Kidney (tissue), 14 donors: ENCODE data around the gene TMEM212. TPM values are rescaled to one million over a fixed set of nuclear protein-coding genes. Genes with fewer than 3 reads are reported as not detected.
A peak's percentile ranks its signal among the peaks of the same experiment; 100 is the strongest.

Experiments
- DNase-seq, 5 donors: peaks; one replicate each; pipeline ENCODE4 v3.0.0-alpha.2; 2013 to 2020
- FAIRE-seq: peaks from 2 replicates; lab custom pipeline; 2012; peaks lifted over from hg19 to GRCh38; lab: Jason Lieb, UNC
- H3K27ac ChIP-seq, 2 donors: one replicate each; pipeline ENCODE4 v1.7.0; 2013; ENCODE audit warnings: low read depth in 2 of 2, low read length in 2 of 2, inconsistent platforms in 1 of 2
- H3K27me3 ChIP-seq: one replicate; pipeline ENCODE4 v1.7.1; 2013; ENCODE audit warnings: low read length, inconsistent platforms; ENCODE audit not compliant: control insufficient read depth, insufficient read depth
- H3K36me3 ChIP-seq, 3 donors: one replicate each; pipeline versions ENCODE4 v1.7.0 to v1.7.1; 2013; ENCODE audit warnings: low read length in 3 of 3, control low read depth in 1 of 3, inconsistent platforms in 1 of 3; ENCODE audit not compliant: insufficient read depth in 3 of 3, control insufficient read depth in 2 of 3
- H3K4me1 ChIP-seq, 3 donors: one replicate each; pipeline versions ENCODE4 v1.7.0 to v1.7.1; 2013; ENCODE audit warnings: low read length in 3 of 3, inconsistent platforms in 1 of 3, low read depth in 1 of 3; ENCODE audit not compliant: control insufficient read depth in 2 of 3, insufficient read depth in 2 of 3
- H3K4me3 ChIP-seq, 3 donors: one replicate each; pipeline versions ENCODE4 v1.7.0 to v1.8.1; 2013; ENCODE audit warnings: low read length in 3 of 3, control low read depth in 1 of 3, inconsistent platforms in 1 of 3
- H3K9ac ChIP-seq, 3 donors: one replicate each; pipeline versions ENCODE4 v1.7.0 to v1.7.1; 2013; ENCODE audit warnings: low read length in 3 of 3, control low read depth in 1 of 3, inconsistent platforms in 1 of 3
- H3K9me3 ChIP-seq, 3 donors: one replicate each; pipeline versions ENCODE4 v1.7.0 to v1.7.1; 2013; ENCODE audit warnings: low read length in 3 of 3, control low read depth in 1 of 3, inconsistent platforms in 1 of 3; ENCODE audit not compliant: control insufficient read depth in 2 of 3, insufficient read depth in 1 of 3
- CTCF ChIP-seq: IDR thresholded peaks from 3 replicates; pipeline ENCODE4 v1.5.1; 2012; ENCODE audit warnings: mild to moderate bottlenecking, moderate library complexity, borderline replicate concordance; ENCODE audit not compliant: insufficient read depth; ENCODE audit errors: extremely low read depth
- intact Hi-C: fragments of 100-400 bp; cut with DNase I; formaldehyde crosslinking; loops from one replicate; pipeline ENCODE4 v1.11.1; 2022
- polyA plus RNA-seq: library from polyadenylated mRNA; stranded (reverse); fragments of 350-450 nt; fragmentation: Illumina TruSeq; extraction: RNeasy Lipid Tissue Mini Kit (QIAGEN cat#74804); gene quantifications from one replicate; pipeline ENCODE4 v1.2.3, GENCODE V29; 2014; ENCODE audit warnings: low read depth, low replicate concordance; ENCODE audit not compliant: insufficient read depth
- total RNA-seq: library from RNA; stranded (reverse); fragmentation: NEBNext Ultra II Directional; extraction: Animal tissue kit (Norgen Biotek cat#: 25700); gene quantifications from one replicate; pipeline ENCODE4 v1.2.1, GENCODE V29; 2021
- donor health status: control.
- donor health status: control.
- donor health status: control.
- donor health status: control.
- donor health status: control.
- donor health status: DM: yes; HTN: yes; CAD: no.
- donor health status: Normal renal cell carcinoma (clear cell type).

The TMEM212 gene
- total and polyA plus RNA-seq, 2 donors from 2014 or later, result not detected

GRCh38 chr3:171809611-171809860, 33.6 kb upstream of the TMEM212 start:
- Histone ChIP-seq H3K36me3 (no peaks in the 10 kb centered on the region), H3K27ac (peak overlapping the region; percentile 79 to 91), H3K4me1 (peaks cover 0 to under 1% (median 0%) of the 10 kb centered on the region in 3 donors), H3K4me3 (peak overlapping the region; percentile 47 to 79 (median 59)), H3K27me3 (no peaks in the 10 kb centered on the region), H3K9ac (peak overlapping the region; percentile 25 to 80 (median 58)), H3K9me3 (no peaks in the 10 kb centered on the region)
- DNase-seq (no peak), FAIRE-seq (no peak)
- intact Hi-C loops, result no loop called here
- TF ChIP-seq CTCF, result no peak

- peak within 1 kb of the TSS; percentile 79 to 91 for H3K27ac ChIP-seq
- intact Hi-C loops, result no loop called here
- peak; percentile 1 for TF ChIP-seq CTCF
- H3K36me3 ChIP-seq, result no peaks in the 10 kb centered on the region
- peak within 1 kb of the TSS; percentile 59 to 79 (median 66) for H3K4me3 ChIP-seq
- H3K27me3 ChIP-seq, result no peaks in the 10 kb centered on the region
- DNase-seq (peak; percentile 84 to 95 (median 88)), FAIRE-seq (no peak)
- no peaks in the 10 kb centered on the region for H3K9me3 ChIP-seq
- no peaks in the 10 kb centered on the region for H3K4me1 ChIP-seq
- H3K9ac ChIP-seq, result peak within 1 kb of the TSS; percentile 25 to 84 (median 58)
These were observed 33.1 kb upstream of the TMEM212 start, which contains the start of gene PLD1 for GRCh38 chr3:171809861-171810628. TSS of gene PLD1 (minus strand) at chr3:171810483. CDS start at chr3:171738051, 72,432 bp downstream.

- H3K36me3 ChIP-seq, result no peaks in the 10 kb centered on the region
- H3K27me3 ChIP-seq, result no peaks in the 10 kb centered on the region
- peaks cover 0 to 4% (median 0%) of the 10 kb centered on the region in 3 donors for H3K9me3 ChIP-seq
- H3K4me1 ChIP-seq, result no peaks in the 10 kb centered on the region
- no peak for TF ChIP-seq CTCF
- H3K9ac ChIP-seq, result peak overlapping the region; percentile 13 to 84 (median 58)
- no peak for DNase-seq
- peak overlapping the region; percentile 35 to 79 (median 66) for H3K4me3 ChIP-seq
- intact Hi-C loops, result no loop called here
- no peak for FAIRE-seq
- H3K27ac ChIP-seq, result peak overlapping the region; percentile 72 to 91
These were observed 32.4 kb upstream of the TMEM212 start for GRCh38 chr3:171810629-171811294.
